ENCODE measurements around the gene GPX8. TPM values are rescaled to one million over a fixed set of nuclear protein-coding genes. Genes with fewer than 3 reads are reported as not detected.

Gene GPX8
- total RNA-seq, 2 donors from 2014 or later = 0.99 to 6.7 TPM

- Histone ChIP-seq H3K9me3 (no peaks in the 10 kb centered on the region), H3K36me3 (replicated peaks in 1 of 2; ENCODE audit: insufficient read depth in 1 of 2, low read depth in 2 of 2) (no peaks in the 10 kb centered on the region), H3K4me1 (peaks cover 18% of the 10 kb centered on the region), H3K27me3 (no peaks in the 10 kb centered on the region), H3K27ac (no peak overlapping the region), H3K4me3 (no peak overlapping the region)
- intact Hi-C loops (cut with DNase I) = no loop called here
- TF ChIP-seq POLR2A (IDR thresholded peaks at IDR 0.05) (no peak), CTCF (IDR thresholded peaks at IDR 0.05) (no peak)
- ATAC-seq (no peak), DNase-seq (no peak)
- WGBS, 2 donors = 49 to 50% methylated on average over 4 of the region's 4 CpGs
Observed at GRCh38 chr5:55162666-55163065, 2.7 kb downstream of the GPX8 start.

GRCh38 chr5:55171471-55171870, 11.5 kb downstream of the GPX8 start:
- intact Hi-C loops (cut with DNase I) = no loop called here
- Histone ChIP-seq H3K27ac (no peak overlapping the region), H3K27me3 (no peaks in the 10 kb centered on the region), H3K4me3 (no peak overlapping the region), H3K36me3 (replicated peaks in 1 of 2; ENCODE audit: insufficient read depth in 1 of 2, low read depth in 2 of 2) (no peaks in the 10 kb centered on the region), H3K4me1 (peaks cover 26% of the 10 kb centered on the region), H3K9me3 (no peaks in the 10 kb centered on the region)
- DNase-seq = no peak
- ATAC-seq = no peak
- TF ChIP-seq CTCF (IDR thresholded peaks at IDR 0.05) (no peak), POLR2A (IDR thresholded peaks at IDR 0.05) (no peak)
- WGBS, 2 donors = 4 to 5% methylated on average over 2 of the region's 2 CpGs

DNA sequence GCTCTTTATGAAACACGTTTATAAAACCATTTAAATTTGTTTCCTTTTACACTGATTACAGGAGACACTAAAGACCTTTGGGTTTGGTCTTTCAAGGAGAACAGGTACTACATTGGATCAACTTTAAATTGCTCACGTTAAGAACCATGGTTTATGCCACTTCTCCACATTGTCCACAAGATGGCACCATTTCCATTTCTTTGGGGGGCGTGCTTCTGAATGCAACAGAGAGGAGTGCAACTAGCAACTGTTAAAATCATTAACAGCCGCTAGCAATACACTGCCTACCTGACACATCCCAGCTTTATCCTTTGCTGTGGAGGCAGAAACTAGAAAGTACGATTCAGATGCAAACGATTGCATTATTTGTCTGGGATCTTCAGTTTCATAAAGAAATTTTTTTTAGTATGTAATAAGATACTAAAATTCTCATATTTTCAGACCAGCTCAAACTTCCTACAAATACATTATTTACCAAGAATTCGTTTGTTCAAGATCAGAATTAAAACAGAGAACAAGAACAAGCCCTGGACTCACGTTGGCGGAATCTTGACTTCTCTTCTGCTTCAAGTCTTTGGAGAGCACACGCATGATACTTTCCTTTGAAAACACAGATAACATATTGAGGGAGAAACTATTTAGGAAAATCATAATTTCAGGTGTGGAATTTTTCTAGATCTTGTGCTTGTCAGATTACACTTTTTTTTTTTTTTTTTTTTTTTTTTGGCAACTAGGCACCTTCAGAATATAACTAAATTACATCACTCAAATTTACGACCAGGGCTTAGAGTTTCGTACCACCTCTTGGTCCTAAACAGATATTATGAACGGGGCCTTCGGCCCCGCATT, 12.3 kb downstream of the GPX8 start:
- DNase-seq = peak; percentile 56 to 67 (median 59)
- peak; percentile 74 for ATAC-seq
- intact Hi-C loops (cut with DNase I) = no loop called here
- TF ChIP-seq POLR2A (IDR thresholded peaks at IDR 0.05) (no peak), CTCF (IDR thresholded peaks at IDR 0.05) (peak; percentile 46 to 94 (median 87))
- no peaks in the 10 kb centered on the region for H3K36me3 ChIP-seq (replicated peaks in 1 of 2; ENCODE audit: insufficient read depth in 1 of 2, low read depth in 2 of 2)
- no peaks in the 10 kb centered on the region for H3K27me3 ChIP-seq
- peaks cover 32% of the 10 kb centered on the region for H3K4me1 ChIP-seq
- no peak overlapping the region for H3K4me3 ChIP-seq
- WGBS, 2 donors = 2 to 4% methylated on average over 15 of the region's 15 CpGs
- H3K9me3 ChIP-seq = no peaks in the 10 kb centered on the region
- H3K27ac ChIP-seq = peak overlapping the region in 2 of 4 donors; percentile 57 to 79

GRCh38 chr5:55172937-55173686, 13.1 kb downstream of the GPX8 start, which contains the start of gene CDC20B:
CDC20B (minus strand) TSS chr5:55173177; CDS start chr5:55173000, 177 bp downstream.
- Histone ChIP-seq H3K27ac (peak within 1 kb of the TSS in 3 of 4 donors; percentile 69 to 79 (median 72)), H3K9me3 (no peaks in the 10 kb centered on the region), H3K27me3 (no peaks in the 10 kb centered on the region), H3K36me3 (replicated peaks in 1 of 2; ENCODE audit: insufficient read depth in 1 of 2, low read depth in 2 of 2) (no peaks in the 10 kb centered on the region), H3K4me3 (no peak within 1 kb of the TSS), H3K4me1 (peaks cover 32% of the 10 kb centered on the region)
- intact Hi-C loops (cut with DNase I) = no loop called here
- ATAC-seq (peak; percentile 89), DNase-seq (peak; percentile 74 to 88 (median 77))
- 0 to 1% methylated on average over 29 to 67 of the region's 69 CpGs for WGBS, 2 donors
- TF ChIP-seq CTCF (IDR thresholded peaks at IDR 0.05) = no peak
- TF ChIP-seq POLR2A (IDR thresholded peaks at IDR 0.05) = peak; percentile 27 to 80 (median 72)

Measured in body of pancreas (tissue), 4 donors.